ENCODE data around the gene TMEM158.

Gene TMEM158
- long read RNA-seq = 0 reads

GRCh38 chr3:45226206-45226915 is at the start of gene TMEM158:
TMEM158 (minus strand) TSS chr3:45226287; CDS start chr3:45226027, 260 bp downstream.
- no peak within 1 kb of the TSS for H3K27ac ChIP-seq (replicated peaks)
- H3K4me3 ChIP-seq (replicated peaks; ENCODE audit: insufficient read depth, low read length) = peak within 1 kb of the TSS; percentile 39
- peak; percentile 37 to 63 for DNase-seq (ENCODE audit: low read depth in 1 of 2, low spot score in 1 of 2)
- H3K27me3 ChIP-seq (ENCODE audit: insufficient read depth, poor library complexity, severe bottlenecking) = peaks cover 13% of the 10 kb centered on the region
- TF ChIP-seq POLR2AphosphoS5 (IDR thresholded peaks at IDR 0.05; ENCODE audit: low read depth) (no peak), SPI1 (IDR thresholded peaks at IDR 0.05; ENCODE audit: borderline replicate concordance, low read depth) (no peak), GABPA (IDR thresholded peaks at IDR 0.05; ENCODE audit: low read depth) (no peak), CTCF (IDR thresholded peaks at IDR 0.05; ENCODE audit: insufficient read depth, low read length) (no peak)
- TF ChIP-seq, protein P1, sequence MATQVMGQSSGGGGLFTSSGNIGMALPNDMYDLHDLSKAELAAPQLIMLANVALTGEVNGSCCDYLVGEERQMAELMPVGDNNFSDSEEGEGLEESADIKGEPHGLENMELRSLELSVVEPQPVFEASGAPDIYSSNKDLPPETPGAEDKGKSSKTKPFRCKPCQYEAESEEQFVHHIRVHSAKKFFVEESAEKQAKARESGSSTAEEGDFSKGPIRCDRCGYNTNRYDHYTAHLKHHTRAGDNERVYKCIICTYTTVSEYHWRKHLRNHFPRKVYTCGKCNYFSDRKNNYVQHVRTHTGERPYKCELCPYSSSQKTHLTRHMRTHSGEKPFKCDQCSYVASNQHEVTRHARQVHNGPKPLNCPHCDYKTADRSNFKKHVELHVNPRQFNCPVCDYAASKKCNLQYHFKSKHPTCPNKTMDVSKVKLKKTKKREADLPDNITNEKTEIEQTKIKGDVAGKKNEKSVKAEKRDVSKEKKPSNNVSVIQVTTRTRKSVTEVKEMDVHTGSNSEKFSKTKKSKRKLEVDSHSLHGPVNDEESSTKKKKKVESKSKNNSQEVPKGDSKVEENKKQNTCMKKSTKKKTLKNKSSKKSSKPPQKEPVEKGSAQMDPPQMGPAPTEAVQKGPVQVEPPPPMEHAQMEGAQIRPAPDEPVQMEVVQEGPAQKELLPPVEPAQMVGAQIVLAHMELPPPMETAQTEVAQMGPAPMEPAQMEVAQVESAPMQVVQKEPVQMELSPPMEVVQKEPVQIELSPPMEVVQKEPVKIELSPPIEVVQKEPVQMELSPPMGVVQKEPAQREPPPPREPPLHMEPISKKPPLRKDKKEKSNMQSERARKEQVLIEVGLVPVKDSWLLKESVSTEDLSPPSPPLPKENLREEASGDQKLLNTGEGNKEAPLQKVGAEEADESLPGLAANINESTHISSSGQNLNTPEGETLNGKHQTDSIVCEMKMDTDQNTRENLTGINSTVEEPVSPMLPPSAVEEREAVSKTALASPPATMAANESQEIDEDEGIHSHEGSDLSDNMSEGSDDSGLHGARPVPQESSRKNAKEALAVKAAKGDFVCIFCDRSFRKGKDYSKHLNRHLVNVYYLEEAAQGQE (IDR thresholded peaks at IDR 0.05; ENCODE audit: insufficient replicate concordance, low read depth) = no peak

- Histone ChIP-seq H3K4me3 (replicated peaks; ENCODE audit: insufficient read depth, low read length) (no peak overlapping the region), H3K27ac (replicated peaks) (no peak overlapping the region), H3K27me3 (ENCODE audit: insufficient read depth, poor library complexity, severe bottlenecking) (no peaks in the 10 kb centered on the region)
- no peak for DNase-seq (ENCODE audit: low read depth in 1 of 2, low spot score in 1 of 2)
- TF ChIP-seq, protein P1 (IDR thresholded peaks at IDR 0.05; ENCODE audit: insufficient replicate concordance, low read depth) = no peak
- TF ChIP-seq GABPA (IDR thresholded peaks at IDR 0.05; ENCODE audit: low read depth) (no peak), POLR2AphosphoS5 (IDR thresholded peaks at IDR 0.05; ENCODE audit: low read depth) (no peak), CTCF (IDR thresholded peaks at IDR 0.05; ENCODE audit: insufficient read depth, low read length) (no peak), SPI1 (IDR thresholded peaks at IDR 0.05; ENCODE audit: borderline replicate concordance, low read depth) (no peak)
Observed at GRCh38 chr3:45275006-45275704, 49.1 kb upstream of the TMEM158 start.

GRCh38 chr3:45273681-45274515 is 47.8 kb upstream of the TMEM158 start:
- no peak overlapping the region for H3K27ac ChIP-seq (replicated peaks)
- DNase-seq (ENCODE audit: low read depth in 1 of 2, low spot score in 1 of 2) = peak; percentile 22 to 31
- no peak overlapping the region for H3K4me3 ChIP-seq (replicated peaks; ENCODE audit: insufficient read depth, low read length)
- no peaks in the 10 kb centered on the region for H3K27me3 ChIP-seq (ENCODE audit: insufficient read depth, poor library complexity, severe bottlenecking)
- no peak for TF ChIP-seq CTCF (IDR thresholded peaks at IDR 0.05; ENCODE audit: insufficient read depth, low read length)
